OCI-LY7 (cell line): ENCODE measurements around the gene SLC45A1. TPM values are rescaled to one million over a fixed set of nuclear protein-coding genes. Genes with fewer than 3 reads are reported as not detected.

ENCODE experiments used
- BruUV-seq: library from RNA; stranded (reverse); fragments of 400-500 nt; replicated peaks from 2 replicates; lab custom pipeline; 2021; lab: Mats Ljungman, UMichigan
- CTCF ChIA-PET: fragments of 300-600 bp; sonication (Branson Sonifier 250); formaldehyde crosslinking; loops from one replicate; lab custom pipeline; 2022; ENCODE audit warnings: antibody characterized with exemption; ENCODE audit not compliant: unreplicated experiment; lab: Charles Lee
- POLR2A ChIA-PET: fragments of 300-600 bp; sonication (Branson Sonifier 250); formaldehyde crosslinking; loops from one replicate; lab custom pipeline; 2022; ENCODE audit warnings: antibody characterized with exemption; lab: Charles Lee
- DNase-seq: peaks from one replicate; pipeline ENCODE4 v3.0.0-alpha.2; 2015; ENCODE audit warnings: low spot score
- H2AFZ ChIP-seq: fragments of 200-600 bp; sonication (generic), shearing (Covaris generic); 2 replicates; pipeline ENCODE4 v1.6.1; 2014; ENCODE audit warnings: mild to moderate bottlenecking, antibody characterized with exemption, low read length, moderate library complexity
- H3K27ac ChIP-seq: fragments of 200-600 bp; sonication (generic); 2 replicates; pipeline ENCODE4 v1.5.1; 2014; ENCODE audit warnings: mixed run types, low read depth, mild to moderate bottlenecking, moderate library complexity, low read length, inconsistent platforms; ENCODE audit not compliant: poor library complexity, severe bottlenecking
- H3K36me3 ChIP-seq: fragments of 200-600 bp; sonication (generic); 2 replicates; pipeline ENCODE4 v1.6.1; 2014; ENCODE audit warnings: mild to moderate bottlenecking, antibody characterized with exemption, low read length, moderate library complexity, mixed read lengths; ENCODE audit not compliant: insufficient read depth
- H3K4me1 ChIP-seq: fragments of 200-600 bp; sonication (generic); 2 replicates; pipeline ENCODE4 v1.5.1; 2014; ENCODE audit warnings: mild to moderate bottlenecking, low read length; ENCODE audit not compliant: insufficient read depth, poor library complexity, severe bottlenecking
- H3K4me2 ChIP-seq: fragments of 200-600 bp; sonication (generic); 2 replicates; pipeline ENCODE4 v1.6.1; 2014; ENCODE audit warnings: mild to moderate bottlenecking, low read length
- H3K4me3 ChIP-seq: fragments of 200-600 bp; sonication (generic); 2 replicates; pipeline ENCODE4 v1.5.1; 2014; ENCODE audit warnings: mild to moderate bottlenecking, low read depth, low read length; ENCODE audit not compliant: poor library complexity, severe bottlenecking
- H3K79me2 ChIP-seq: fragments of 200-600 bp; sonication (generic); 2 replicates; pipeline ENCODE4 v1.6.1; 2016; ENCODE audit warnings: low read depth, mild to moderate bottlenecking, low read length, moderate library complexity, mixed read lengths; ENCODE audit not compliant: insufficient read depth
- H3K9me2 ChIP-seq: fragments of 200-600 bp; sonication (generic); 2 replicates; pipeline ENCODE4 v1.6.1; 2016; ENCODE audit warnings: mild to moderate bottlenecking, low read length, mixed read lengths; ENCODE audit not compliant: insufficient read depth
- H3K9me3 ChIP-seq: fragments of 200-600 bp; sonication (generic); 2 replicates; pipeline ENCODE4 v1.6.1; 2014; ENCODE audit warnings: mild to moderate bottlenecking, mixed run types, low read length, mixed read lengths
- H4K20me1 ChIP-seq: fragments of 200-600 bp; sonication (generic); 2 replicates; pipeline ENCODE4 v1.6.1; 2014; ENCODE audit warnings: mild to moderate bottlenecking, antibody characterized with exemption, low read length, moderate library complexity, mixed read lengths; ENCODE audit not compliant: insufficient read depth
- EZH2phosphoT487 ChIP-seq: fragments of 200-600 bp; sonication (generic); IDR thresholded peaks from 2 replicates; pipeline ENCODE4 v1.6.1; 2018; ENCODE audit warnings: low read depth, borderline replicate concordance, mild to moderate bottlenecking, mixed run types, antibody characterized with exemption, low read length, moderate library complexity, mixed read lengths
- intact Hi-C: fragments of 100-400 bp; cut with micrococcal nuclease; formaldehyde crosslinking; loops from one replicate; pipeline ENCODE4 v1.10.0; 2022; ENCODE audit not compliant: unreplicated experiment
- total RNA-seq, 2 experiments: library from RNA; depleted of rRNA in 1 of 2; stranded (reverse); fragments of >200 nt in 1 of 2; shearing (Covaris generic) in 1 of 2; gene quantifications; 2 replicates each; pipeline ENCODE4 v1.2.3, GENCODE V29; 2014 to 2022
- TF ChIP-seq, protein P1 (sequence below): fragments of 200-600 bp; sonication (generic); conservative IDR thresholded peaks from 2 replicates; pipeline ENCODE4 v1.5.1; 2014; ENCODE audit warnings: mild to moderate bottlenecking, antibody characterized with exemption, low read length, moderate library complexity, mixed read lengths

The SLC45A1 gene
- total RNA-seq, 2 experiments from 2014 or later, result not detected

DNA sequence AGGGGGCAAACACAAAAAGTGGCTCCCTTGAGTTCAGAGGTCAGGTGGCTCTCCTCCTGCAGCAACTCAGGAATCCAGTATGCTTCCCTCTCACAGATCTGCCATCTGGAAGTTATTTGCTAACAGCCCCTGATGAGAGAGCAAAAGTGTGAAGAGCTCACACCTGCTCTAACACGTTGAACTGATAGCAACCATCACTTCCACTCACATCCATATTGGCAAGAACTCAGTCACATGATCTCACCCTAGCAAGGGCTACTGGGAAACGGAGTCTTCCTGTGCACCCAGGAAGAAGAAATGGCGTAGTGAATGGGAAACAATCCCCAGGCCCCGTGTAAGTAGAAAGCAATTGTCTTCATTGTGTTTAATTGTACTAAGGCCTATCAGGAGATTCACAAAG lies 20.7 kb upstream of the SLC45A1 start:
- Histone ChIP-seq H3K4me2 (no peak overlapping the region), H2AFZ (peak overlapping the region; percentile 42; the same call in 1 of the 2 replicates), H3K27ac (no peak overlapping the region), H4K20me1 (no peaks in the 10 kb centered on the region), H3K4me3 (no peak overlapping the region), H3K9me2 (no peaks in the 10 kb centered on the region), H3K36me3 (no peaks in the 10 kb centered on the region), H3K9me3 (no peaks in the 10 kb centered on the region), H3K4me1 (no peaks in the 10 kb centered on the region), H3K79me2 (no peaks in the 10 kb centered on the region)
- intact Hi-C loops, result no loop called here
- BruUV-seq, result no TSS peak
- DNase-seq, result no peak
- POLR2A ChIA-PET, result no interaction called here
- CTCF ChIA-PET, result no interaction called here
- TF ChIP-seq, protein P1, sequence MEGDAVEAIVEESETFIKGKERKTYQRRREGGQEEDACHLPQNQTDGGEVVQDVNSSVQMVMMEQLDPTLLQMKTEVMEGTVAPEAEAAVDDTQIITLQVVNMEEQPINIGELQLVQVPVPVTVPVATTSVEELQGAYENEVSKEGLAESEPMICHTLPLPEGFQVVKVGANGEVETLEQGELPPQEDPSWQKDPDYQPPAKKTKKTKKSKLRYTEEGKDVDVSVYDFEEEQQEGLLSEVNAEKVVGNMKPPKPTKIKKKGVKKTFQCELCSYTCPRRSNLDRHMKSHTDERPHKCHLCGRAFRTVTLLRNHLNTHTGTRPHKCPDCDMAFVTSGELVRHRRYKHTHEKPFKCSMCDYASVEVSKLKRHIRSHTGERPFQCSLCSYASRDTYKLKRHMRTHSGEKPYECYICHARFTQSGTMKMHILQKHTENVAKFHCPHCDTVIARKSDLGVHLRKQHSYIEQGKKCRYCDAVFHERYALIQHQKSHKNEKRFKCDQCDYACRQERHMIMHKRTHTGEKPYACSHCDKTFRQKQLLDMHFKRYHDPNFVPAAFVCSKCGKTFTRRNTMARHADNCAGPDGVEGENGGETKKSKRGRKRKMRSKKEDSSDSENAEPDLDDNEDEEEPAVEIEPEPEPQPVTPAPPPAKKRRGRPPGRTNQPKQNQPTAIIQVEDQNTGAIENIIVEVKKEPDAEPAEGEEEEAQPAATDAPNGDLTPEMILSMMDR, result no peak
- no peak for TF ChIP-seq EZH2phosphoT487

DNA sequence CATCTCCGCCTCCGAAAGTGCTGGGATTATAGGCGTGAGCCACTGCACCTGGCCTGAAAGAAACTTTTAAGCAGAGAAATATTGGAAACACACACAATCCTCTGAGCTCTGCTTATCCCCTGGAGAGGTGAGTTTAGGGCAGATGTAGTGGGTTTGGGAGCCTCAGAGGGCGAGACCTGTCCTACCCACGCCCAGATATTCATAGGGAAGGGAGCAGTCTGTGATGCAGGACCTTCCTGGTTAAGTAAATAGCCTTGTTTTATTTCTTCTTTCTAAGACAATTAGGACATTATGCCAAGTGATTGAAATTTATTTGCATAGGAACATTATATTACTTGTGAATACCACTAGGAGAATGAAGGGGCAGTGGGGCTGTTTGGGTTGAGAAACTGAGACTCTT lies 18.0 kb upstream of the SLC45A1 start:
- POLR2A ChIA-PET, result interaction anchor here (0.6 kb wide), 1 partner anchor 31 kb away, joined by 4 read pairs; no protein-coding TSS in a partner anchor
- no peak for TF ChIP-seq EZH2phosphoT487
- TF ChIP-seq, protein P1, result no peak
- BruUV-seq, result no TSS peak

DNA sequence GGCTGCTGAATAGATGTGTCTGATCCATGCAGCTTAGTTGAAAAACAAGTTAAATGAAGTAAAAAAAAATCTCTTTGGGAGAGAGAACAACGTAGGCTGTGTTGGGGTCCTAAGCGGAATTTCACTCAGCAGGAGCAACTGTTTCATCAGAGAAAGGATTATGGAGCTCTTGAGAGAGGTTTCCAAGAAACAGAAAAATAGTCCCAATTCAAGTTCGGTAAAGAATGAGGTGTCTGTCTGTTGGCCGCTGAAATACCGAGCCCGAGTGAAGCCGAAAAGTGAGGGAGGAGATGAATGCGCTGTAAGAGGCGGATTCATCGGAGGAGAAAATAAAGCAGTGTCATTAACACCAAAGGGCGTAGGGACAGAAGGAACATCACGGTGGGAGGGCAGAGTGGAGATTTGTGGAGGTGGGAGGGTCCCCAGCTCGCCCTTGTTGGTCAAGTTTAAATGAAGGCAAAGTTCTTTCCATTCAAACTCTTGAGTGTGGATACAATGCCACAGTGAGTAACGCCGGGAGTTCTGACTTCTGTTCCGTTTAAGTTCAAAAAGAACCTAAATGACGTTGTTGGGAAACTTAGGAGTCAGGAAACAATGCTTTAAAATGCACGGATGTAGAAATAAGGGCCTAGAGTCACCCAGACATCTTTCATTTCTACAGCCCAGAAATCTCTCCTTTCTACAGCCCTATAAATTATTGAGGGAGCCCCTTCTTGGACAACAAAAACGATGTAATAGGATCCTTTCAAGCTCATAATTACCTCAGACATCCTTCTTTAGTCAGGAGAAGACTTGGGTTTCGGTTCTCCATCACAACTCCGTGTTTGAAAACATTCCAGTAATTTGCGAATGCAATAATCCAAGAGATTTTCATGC lies 15.6 kb upstream of the SLC45A1 start:
- H4K20me1 ChIP-seq, result no peaks in the 10 kb centered on the region
- CTCF ChIA-PET, result no interaction called here

More for the DNA sequence above, 18.0 kb upstream of the SLC45A1 start:
- CTCF ChIA-PET, result no interaction called here
- intact Hi-C loops, result no loop called here
- H3K27ac ChIP-seq, result no peak overlapping the region
- no peak overlapping the region for H2AFZ ChIP-seq
- H4K20me1 ChIP-seq, result no peaks in the 10 kb centered on the region
- no peak overlapping the region for H3K4me2 ChIP-seq
- H3K9me2 ChIP-seq, result no peaks in the 10 kb centered on the region
- no peak for DNase-seq
- H3K9me3 ChIP-seq, result no peaks in the 10 kb centered on the region
- H3K36me3 ChIP-seq, result no peaks in the 10 kb centered on the region
- H3K79me2 ChIP-seq, result no peaks in the 10 kb centered on the region
- no peak overlapping the region for H3K4me3 ChIP-seq
- H3K4me1 ChIP-seq, result no peaks in the 10 kb centered on the region

More for the DNA sequence above, 15.6 kb upstream of the SLC45A1 start:
- no peak overlapping the region for H3K27ac ChIP-seq
- no peaks in the 10 kb centered on the region for H3K4me1 ChIP-seq
- BruUV-seq, result no TSS peak
- H3K9me3 ChIP-seq, result no peaks in the 10 kb centered on the region
- H3K4me3 ChIP-seq, result no peak overlapping the region
- TF ChIP-seq, protein P1, result no peak
- no peaks in the 10 kb centered on the region for H3K79me2 ChIP-seq
- DNase-seq, result no peak
- no peaks in the 10 kb centered on the region for H3K9me2 ChIP-seq
- H3K36me3 ChIP-seq, result no peaks in the 10 kb centered on the region
- POLR2A ChIA-PET, result interaction anchor here (0.6 kb wide), 2 partner anchors 108 to 418 kb away, joined by 3 read pairs; no protein-coding TSS in a partner anchor
- no peak overlapping the region for H3K4me2 ChIP-seq
- no peak overlapping the region for H2AFZ ChIP-seq
- intact Hi-C loops, result no loop called here
